GM23248 (cell line): ENCODE results near the gene RNF213. TPM values are rescaled to one million over a fixed set of nuclear protein-coding genes. Genes with fewer than 3 reads are reported as not detected.

Experiments used
- DNase-seq: peaks from one replicate; pipeline ENCODE4 v3.0.0-alpha.2; 2015
- H2AFZ ChIP-seq: fragments of 200-600 bp; sonication (generic); 2 replicates; pipeline ENCODE4 v1.6.1; 2016; ENCODE audit warnings: antibody characterized with exemption
- H3F3A ChIP-seq: fragments of 200-600 bp; sonication (generic); 2 replicates; pipeline ENCODE4 v1.6.1; 2016; ENCODE audit warnings: mild to moderate bottlenecking, antibody characterized with exemption, mixed run types; ENCODE audit not compliant: insufficient read depth
- H3K27ac ChIP-seq: fragments of 200-600 bp; sonication (generic); 2 replicates; pipeline ENCODE4 v1.5.1; 2016; ENCODE audit warnings: mild to moderate bottlenecking
- H3K27me3 ChIP-seq: fragments of 200-600 bp; sonication (generic); replicated peaks from 2 replicates; pipeline ENCODE4 v1.6.1; 2016; ENCODE audit warnings: mild to moderate bottlenecking; ENCODE audit not compliant: insufficient read depth
- H3K36me3 ChIP-seq: fragments of 200-600 bp; sonication (generic); 2 replicates; pipeline ENCODE4 v1.6.1; 2016; ENCODE audit warnings: low read depth, mild to moderate bottlenecking
- H3K4me1 ChIP-seq: fragments of 200-600 bp; sonication (generic); 2 replicates; pipeline ENCODE4 v1.6.1; 2016; ENCODE audit warnings: mild to moderate bottlenecking; ENCODE audit not compliant: insufficient read depth
- H3K4me2 ChIP-seq: fragments of 200-600 bp; sonication (generic); one replicate; pipeline ENCODE4 v1.6.1; 2016; ENCODE audit warnings: mild to moderate bottlenecking; ENCODE audit not compliant: unreplicated experiment
- H3K4me3 ChIP-seq: fragments of 200-600 bp; sonication (generic); 2 replicates; pipeline ENCODE4 v1.5.1; 2016; ENCODE audit warnings: mild to moderate bottlenecking
- H3K79me2 ChIP-seq: fragments of 200-600 bp; sonication (generic); 2 replicates; pipeline ENCODE4 v1.6.1; 2016; ENCODE audit warnings: mild to moderate bottlenecking; ENCODE audit not compliant: insufficient read depth
- H3K9ac ChIP-seq: fragments of 200-600 bp; sonication (generic); 2 replicates; pipeline ENCODE4 v1.6.1; 2016; ENCODE audit warnings: mild to moderate bottlenecking
- H3K9me2 ChIP-seq: fragments of 200-600 bp; sonication (generic); 2 replicates; pipeline ENCODE4 v1.6.1; 2016; ENCODE audit warnings: mixed run types, mild to moderate bottlenecking, moderate library complexity; ENCODE audit not compliant: insufficient read depth
- H3K9me3 ChIP-seq: fragments of 200-600 bp; sonication (generic); one replicate; pipeline ENCODE4 v1.6.1; 2017; ENCODE audit warnings: low read depth
- H4K20me1 ChIP-seq: fragments of 200-600 bp; sonication (generic); 2 replicates; pipeline ENCODE4 v1.6.0; 2016; ENCODE audit not compliant: insufficient read depth
- EZH2 ChIP-seq: fragments of 200-600 bp; sonication (generic); IDR thresholded peaks from 2 replicates; pipeline ENCODE4 v1.6.1; 2018; ENCODE audit warnings: antibody characterized with exemption, mild to moderate bottlenecking; ENCODE audit not compliant: insufficient read depth, poor library complexity, severe bottlenecking
- EZH2phosphoT487 ChIP-seq: fragments of 200-600 bp; sonication (generic); IDR thresholded peaks from 2 replicates; pipeline ENCODE4 v1.6.1; 2018; ENCODE audit warnings: antibody characterized with exemption, moderate library complexity, mild to moderate bottlenecking, low read depth; ENCODE audit not compliant: insufficient read depth
- WGBS, 2 experiments: methylation state at CpG; one replicate each; pipeline ENCODE4 v1.1.6; 2015 to 2017; ENCODE audit warnings: low lambda C conversion rate in 2 of 2, low coverage in 1 of 2; ENCODE audit errors: missing lambda C conversion rate in 2 of 2; 5-methylcytosine and 5-hydroxymethylcytosine counted together
- in situ Hi-C: fragments of 300-500 bp; cut with MboI; formaldehyde crosslinking; loops from 2 replicates; pipeline ENCODE4 v1.15.0; 2020
- polyA plus RNA-seq: library from polyadenylated mRNA; unstranded; fragments of >200 nt; fragmentation: Nextera tagmentation; extraction: Ambion mirVana; gene quantifications from 2 replicates; pipeline ENCODE4 v1.2.1, GENCODE V29; 2016
- total RNA-seq: library from RNA; depleted of rRNA; stranded (reverse); fragments of >200 nt; shearing (Covaris generic); gene quantifications from 2 replicates; pipeline ENCODE4 v1.2.3, GENCODE V29; 2014

Gene RNF213
- total and polyA plus RNA-seq, 2 experiments from 2014 or later, result 18.8 to 45.0 TPM

GRCh38 chr17:80247561-80247960 lies 13.1 kb upstream of the RNF213 start:
- no peak overlapping the region for H3K4me3 ChIP-seq
- H4K20me1 ChIP-seq, result no peaks in the 10 kb centered on the region
- no peaks in the 10 kb centered on the region for H3K79me2 ChIP-seq
- no peaks in the 10 kb centered on the region for H3K9me3 ChIP-seq
- no peak for TF ChIP-seq EZH2phosphoT487
- TF ChIP-seq EZH2, result no peak
- no peaks in the 10 kb centered on the region for H3K27me3 ChIP-seq
- DNase-seq, result no peak
- H3K9ac ChIP-seq, result no peak overlapping the region
- WGBS, 2 experiments, result 92 to 94% methylated on average over 17 of the region's 17 CpGs
- no peak overlapping the region for H2AFZ ChIP-seq
- no peak overlapping the region for H3K4me2 ChIP-seq
- H3K36me3 ChIP-seq, result no peaks in the 10 kb centered on the region
- H3F3A ChIP-seq, result no peaks in the 10 kb centered on the region
- H3K9me2 ChIP-seq, result no peaks in the 10 kb centered on the region
- H3K4me1 ChIP-seq, result no peaks in the 10 kb centered on the region
- no peak overlapping the region for H3K27ac ChIP-seq
- in situ Hi-C loops, result no loop called here

- H3K79me2 ChIP-seq, result no peaks in the 10 kb centered on the region
- in situ Hi-C loops, result no loop called here
- no peaks in the 10 kb centered on the region for H3K27me3 ChIP-seq
- TF ChIP-seq EZH2 (no peak), EZH2phosphoT487 (no peak)
- H2AFZ ChIP-seq, result no peak overlapping the region
- 95 to 98% methylated on average over 19 to 21 of the region's 23 CpGs for WGBS, 2 experiments
- no peaks in the 10 kb centered on the region for H3K36me3 ChIP-seq
- H3K27ac ChIP-seq, result no peak overlapping the region
- H3K9ac ChIP-seq, result no peak overlapping the region
- no peak overlapping the region for H3K4me2 ChIP-seq
- no peaks in the 10 kb centered on the region; the same call in 1 of the 2 replicates for H3F3A ChIP-seq
- H3K4me1 ChIP-seq, result no peaks in the 10 kb centered on the region
- H3K4me3 ChIP-seq, result no peak overlapping the region
- no peak for DNase-seq
- no peaks in the 10 kb centered on the region for H4K20me1 ChIP-seq
- H3K9me2 ChIP-seq, result no peaks in the 10 kb centered on the region
- no peaks in the 10 kb centered on the region for H3K9me3 ChIP-seq
These were observed 12.4 kb upstream of the RNF213 start for GRCh38 chr17:80248001-80248893.

GRCh38 chr17:80248894-80249710 lies 11.6 kb upstream of the RNF213 start:
- DNase-seq, result no peak
- Histone ChIP-seq H3K27me3 (no peaks in the 10 kb centered on the region), H2AFZ (no peak overlapping the region), H3K79me2 (no peaks in the 10 kb centered on the region), H3F3A (peaks cover under 1% of the 10 kb centered on the region; the same call in 1 of the 2 replicates), H4K20me1 (no peaks in the 10 kb centered on the region), H3K9me2 (no peaks in the 10 kb centered on the region), H3K4me2 (no peak overlapping the region), H3K4me3 (no peak overlapping the region), H3K27ac (no peak overlapping the region), H3K9me3 (no peaks in the 10 kb centered on the region), H3K36me3 (no peaks in the 10 kb centered on the region), H3K9ac (no peak overlapping the region), H3K4me1 (no peaks in the 10 kb centered on the region)
- TF ChIP-seq EZH2phosphoT487 (no peak), EZH2 (no peak)
- in situ Hi-C loops, result no loop called here
- 92 to 93% methylated on average over 25 to 26 of the region's 26 CpGs for WGBS, 2 experiments

- in situ Hi-C loops, result no loop called here
- TF ChIP-seq EZH2 (no peak), EZH2phosphoT487 (no peak)
These were observed 8.7 kb upstream of the RNF213 start for GRCh38 chr17:80251966-80252365.

More at GRCh38 chr17:80251966-80252365, 8.7 kb upstream of the RNF213 start:
- Histone ChIP-seq H2AFZ (no peak overlapping the region), H3K27me3 (no peaks in the 10 kb centered on the region), H3K4me2 (no peak overlapping the region), H3K9me2 (no peaks in the 10 kb centered on the region), H3K9ac (no peak overlapping the region), H3K4me1 (peaks cover 17% of the 10 kb centered on the region), H3K79me2 (no peaks in the 10 kb centered on the region), H3K9me3 (no peaks in the 10 kb centered on the region), H3K36me3 (no peaks in the 10 kb centered on the region), H3K27ac (no peak overlapping the region), H3F3A (peaks cover 14% of the 10 kb centered on the region), H3K4me3 (no peak overlapping the region), H4K20me1 (no peaks in the 10 kb centered on the region)
- DNase-seq, result no peak
- 97% methylated on average over 11 of the region's 11 CpGs for WGBS, 2 experiments
